HepG2 (cell line): ENCODE results near the gene ASXL1. TPM values are rescaled to one million over a fixed set of nuclear protein-coding genes. Genes with fewer than 3 reads are reported as not detected.

Source experiments
- ATAC-seq: fragments of 200-7000 bp; cut with Tn5 transposase; 3 replicates; pipeline ENCODE4 v1.9.1; 2020; ENCODE audit warnings: mild to moderate bottlenecking, moderate library complexity
- BruUV-seq: library from RNA; stranded (reverse); fragments of 400-500 nt; replicated peaks from 2 replicates; lab custom pipeline; 2021; lab: Mats Ljungman, UMichigan
- CTCF ChIA-PET: fragments of 300-600 bp; formaldehyde crosslinking; extraction: SDS; loops from one replicate; lab custom pipeline; 2021; ENCODE audit warnings: low total read pairs, inconsistent platforms, low intra/inter-chr PET ratio; lab: Yijun Ruan, JAX
- POLR2A ChIA-PET: fragments of 350-600 bp; sonication (Branson Sonifier 250); formaldehyde crosslinking; loops from one replicate; lab custom pipeline; 2020; ENCODE audit warnings: antibody characterized with exemption, inconsistent platforms; lab: Yijun Ruan, JAX
- DNase-seq: peaks from one replicate; pipeline ENCODE4 v3.0.0-alpha.2; 2015; ENCODE audit warnings: low spot score
- FAIRE-seq: peaks from 3 replicates; lab custom pipeline; 2011; peaks lifted over from hg19 to GRCh38; lab: Jason Lieb, UNC
- H2AFZ ChIP-seq: one replicate; pipeline ENCODE4 v1.6.1; 2011; ENCODE audit warnings: low read length, inconsistent platforms
- H3K27ac ChIP-seq: fragments of 300-600 bp; 3 replicates; pipeline ENCODE4 v1.8.0; 2011; ENCODE audit warnings: mixed run types, mild to moderate bottlenecking, mixed read lengths, low read length, inconsistent platforms; ENCODE audit not compliant: insufficient read depth; ENCODE audit errors: extremely low read length
- H3K27me3 ChIP-seq, 2 experiments: fragments of 200-600 bp in 1 of 2; 2 replicates in 1 of 2; 3 replicates in 1 of 2; pipeline versions ENCODE4 v1.6.0 to v1.8.0; 2011; ENCODE audit warnings: low read length in 2 of 2, mild to moderate bottlenecking in 2 of 2, moderate library complexity in 2 of 2, inconsistent platforms in 1 of 2; ENCODE audit not compliant: insufficient read depth in 2 of 2, control insufficient read depth in 1 of 2
- H3K36me3 ChIP-seq, 2 experiments: fragments of 200-600 bp in 1 of 2; replicated peaks in 1 of 2; 2 replicates in 1 of 2; 3 replicates in 1 of 2; pipeline versions ENCODE4 v1.5.1 to v1.8.0; 2011; ENCODE audit warnings: low read length in 2 of 2, inconsistent platforms in 1 of 2; ENCODE audit not compliant: insufficient read depth in 2 of 2, control insufficient read depth in 1 of 2
- H3K4me1 ChIP-seq: 2 replicates; pipeline ENCODE4 v1.5.1; 2012; ENCODE audit warnings: low read length, inconsistent platforms; ENCODE audit not compliant: insufficient read depth
- H3K4me2 ChIP-seq: 2 replicates; pipeline ENCODE4 v1.6.0; 2011; ENCODE audit warnings: low read depth, low read length, inconsistent platforms
- H3K4me3 ChIP-seq, 3 experiments: fragments of 200-600 bp in 1 of 3; sonication (generic), shearing (Covaris generic) in 1 of 3; replicated peaks in 1 of 3; 2 replicates each; pipeline ENCODE4 v1.5.1; 2011 to 2016; ENCODE audit warnings: low read length in 3 of 3, inconsistent platforms in 2 of 3, low read depth in 2 of 3, mild to moderate bottlenecking in 2 of 3, control low read depth in 1 of 3, mixed read lengths in 1 of 3; ENCODE audit not compliant: insufficient read depth in 1 of 3
- H3K79me2 ChIP-seq: one replicate; pipeline ENCODE4 v1.6.1; 2011; ENCODE audit warnings: low read length, inconsistent platforms; ENCODE audit not compliant: insufficient read depth
- H3K9ac ChIP-seq: 2 replicates; pipeline ENCODE4 v1.6.0; 2011; ENCODE audit warnings: mild to moderate bottlenecking, low read depth, low read length, inconsistent platforms; ENCODE audit not compliant: insufficient read depth
- H3K9me3 ChIP-seq: 2 replicates; pipeline ENCODE4 v1.5.1; 2012; ENCODE audit warnings: mild to moderate bottlenecking, low read length
- H4K20me1 ChIP-seq: 2 replicates; pipeline ENCODE4 v1.6.0; 2011; ENCODE audit warnings: inconsistent platforms, mild to moderate bottlenecking, low read length, moderate library complexity; ENCODE audit not compliant: insufficient read depth
- AGO2 ChIP-seq: fragments of 200-400 bp; formaldehyde crosslinking; optimal IDR thresholded peaks from 2 replicates; pipeline ENCODE3; 2017; ENCODE audit warnings: mild to moderate bottlenecking, low read depth, low read length, moderate library complexity
- CAMTA2 ChIP-seq: sonication (generic); formaldehyde crosslinking; IDR thresholded peaks from 2 replicates; pipeline ENCODE4 v1.4.0; 2020; ENCODE audit warnings: mild to moderate bottlenecking, missing genetic modification reagents, borderline replicate concordance
- DMAP1 ChIP-seq: IDR thresholded peaks from 2 replicates; pipeline ENCODE4 v1.6.1; 2016
- KDM3A ChIP-seq: IDR thresholded peaks from 2 replicates; pipeline ENCODE4 v1.6.1; 2018; ENCODE audit warnings: low read depth, missing compliant biosample characterization
- KLF11 ChIP-seq: IDR thresholded peaks from 2 replicates; pipeline ENCODE4 v1.6.1; 2016; ENCODE audit warnings: missing compliant biosample characterization
- MLLT10 ChIP-seq: sonication (generic); formaldehyde crosslinking; IDR thresholded peaks from 2 replicates; pipeline ENCODE4 v1.4.0; 2020; ENCODE audit warnings: missing genetic modification reagents
- NFYB ChIP-seq: sonication (generic); formaldehyde crosslinking; IDR thresholded peaks from 2 replicates; pipeline ENCODE4 v1.4.0; 2020; ENCODE audit warnings: missing genetic modification reagents
- POLR2AphosphoS5 ChIP-seq: IDR thresholded peaks from 2 replicates; pipeline ENCODE4 v1.6.1; 2012; ENCODE audit warnings: low read depth, low read length
- RBM22 ChIP-seq: fragments of 200-400 bp; formaldehyde crosslinking; optimal IDR thresholded peaks from 2 replicates; pipeline ENCODE3; 2017; ENCODE audit warnings: mild to moderate bottlenecking, low read length, moderate library complexity
- TAF15 ChIP-seq: fragments of 200-400 bp; formaldehyde crosslinking; IDR thresholded peaks from one replicate; pipeline ENCODE4 v1.6.1; 2018; ENCODE audit warnings: mild to moderate bottlenecking, low read depth, low read length; ENCODE audit not compliant: poor library complexity, severe bottlenecking
- TCF7 ChIP-seq: sonication (generic); IDR thresholded peaks from 2 replicates; pipeline ENCODE4 v1.6.1; 2016; ENCODE audit warnings: antibody characterized with exemption, low read depth
- THAP11 ChIP-seq: IDR thresholded peaks from 2 replicates; pipeline ENCODE4 v1.6.1; 2016; ENCODE audit warnings: missing biosample characterization, missing genetic modification reagents
- ZC3H4 ChIP-seq: sonication (generic); formaldehyde crosslinking; IDR thresholded peaks from 2 replicates; pipeline ENCODE4 v1.4.0; 2020; ENCODE audit warnings: missing genetic modification reagents, borderline replicate concordance
- ZFYVE20 ChIP-seq: sonication (generic); formaldehyde crosslinking; IDR thresholded peaks from 2 replicates; pipeline ENCODE4 v1.8.0; 2023; ENCODE audit warnings: low read depth, mild to moderate bottlenecking, moderate library complexity, missing genetic modification reagents, borderline replicate concordance
- ZNF383 ChIP-seq: sonication (generic); formaldehyde crosslinking; IDR thresholded peaks from 2 replicates; pipeline ENCODE4 v1.4.0; 2020; ENCODE audit warnings: missing genetic modification reagents, mild to moderate bottlenecking, borderline replicate concordance
- ZNF660 ChIP-seq: sonication (generic); formaldehyde crosslinking; IDR thresholded peaks from 2 replicates; pipeline ENCODE4 v1.5.1; 2020; ENCODE audit warnings: mild to moderate bottlenecking, low read depth, missing genetic modification reagents, borderline replicate concordance
- ZNF674 ChIP-seq: sonication (generic); formaldehyde crosslinking; IDR thresholded peaks from 2 replicates; pipeline ENCODE4 v1.5.0; 2020; ENCODE audit warnings: low read depth, mild to moderate bottlenecking, missing genetic modification reagents
- WGBS: methylation state at CpG from one replicate; pipeline ENCODE4 v1.1.6; 2017; ENCODE audit warnings: low lambda C conversion rate; 5-methylcytosine and 5-hydroxymethylcytosine counted together
- in situ Hi-C: cut with HindIII; loops from 2 replicates; pipeline ENCODE4 v1.10.0; 2017; ENCODE audit warnings: low pct_unique_long_range_greater_than_20kb; ENCODE audit not compliant: extremely low pct_ligation_motif_present
- intact Hi-C: fragments of 100-400 bp; cut with micrococcal nuclease; formaldehyde crosslinking; loops from one replicate; pipeline ENCODE4 v1.10.0; 2022; ENCODE audit not compliant: unreplicated experiment
- polyA plus RNA-seq, 8 experiments: library from polyadenylated mRNA; depleted of rRNA in 3 of 8; stranded (reverse) in 7 of 8; unstranded in 1 of 8; fragments of >200 nt; fragmentation: Illumina TruSeq in 4 of 8; extraction: Trizol in 4 of 8; gene quantifications; 2 replicates each; pipeline versions ENCODE4 v1.2.1 to v1.2.3, GENCODE V29; 2011 to 2016; ENCODE audit warnings: low read depth in 4 of 8, missing spikeins in 1 of 8, mixed read lengths in 1 of 8; ENCODE audit not compliant: insufficient read depth in 1 of 8
- total RNA-seq, 5 experiments: library from RNA; depleted of rRNA; stranded (reverse); fragments of >200 nt; fragmentation: Illumina TruSeq; extraction: Trizol; gene quantifications; 2 replicates each; pipeline ENCODE4 v1.2.3, GENCODE V29; 2016; ENCODE audit warnings: low read depth in 1 of 5
- TF ChIP-seq, protein P1 (sequence below): sonication (generic); formaldehyde crosslinking; IDR thresholded peaks from 2 replicates; pipeline ENCODE4 v1.5.0; 2020; ENCODE audit warnings: mild to moderate bottlenecking, missing genetic modification reagents
- TF ChIP-seq, protein P2 (sequence below): IDR thresholded peaks from 2 replicates; pipeline ENCODE4 v1.6.1; 2018; ENCODE audit warnings: missing genetic modification reagents, mild to moderate bottlenecking, missing compliant biosample characterization
- TF ChIP-seq, protein P3 (sequence below): sonication (generic); formaldehyde crosslinking; IDR thresholded peaks from 2 replicates; pipeline ENCODE4 v1.4.0; 2020; ENCODE audit warnings: missing genetic modification reagents

Gene ASXL1
- total and polyA plus RNA-seq, 2 of the 13 experiments (the other 11 are each of a cell fraction or from before 2014, with no cell fraction given): 62.1 to 74.8 TPM

DNA sequence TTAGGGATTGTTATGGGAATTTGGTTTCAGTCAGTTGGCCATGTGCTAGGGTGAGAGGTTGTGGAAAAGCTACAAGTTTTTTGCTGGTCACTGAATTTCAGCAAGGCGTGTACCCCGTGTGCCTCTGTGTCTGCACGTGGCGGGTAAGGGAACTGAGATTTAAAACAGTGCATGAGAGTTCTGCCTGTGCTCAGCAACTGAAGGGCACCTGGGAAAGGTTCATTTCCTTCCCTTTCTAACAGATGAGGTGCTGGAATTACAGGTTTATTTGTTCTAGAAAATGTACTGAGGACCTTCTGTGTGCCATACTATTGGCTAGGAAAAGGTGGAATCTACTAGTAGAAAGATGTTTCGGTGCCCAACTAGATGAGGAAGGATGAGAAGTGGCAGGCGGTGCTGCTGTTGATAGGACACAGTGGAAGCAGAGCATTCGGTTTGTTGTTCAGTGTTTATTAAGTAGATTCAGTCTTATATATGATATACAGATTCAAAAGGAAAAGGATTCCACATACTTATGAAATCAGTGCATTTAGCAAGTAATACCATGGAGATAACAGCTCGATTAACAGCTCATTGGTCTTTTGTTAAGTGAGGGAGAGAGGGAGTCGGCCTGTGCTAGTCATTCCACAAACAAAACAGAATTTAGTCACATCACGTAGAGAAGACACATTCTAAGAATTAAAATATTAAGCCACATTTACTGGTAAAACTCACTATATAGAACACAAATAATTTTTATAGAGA lies 84.7 kb downstream of the ASXL1 start:
- DNase-seq (no peak), ATAC-seq (no peak), FAIRE-seq (no peak)
- ChIA-PET CTCF (no interaction called here), POLR2A (interaction anchor here (1.4 to 1.7 kb wide), 2 partner anchors 33 to 34 kb away, joined by 3 to 5 read pairs; no protein-coding TSS in a partner anchor)
- no peaks in the 10 kb centered on the region for H3K9me3 ChIP-seq
- no peak overlapping the region for H3K4me2 ChIP-seq
- no peaks in the 10 kb centered on the region for H3K79me2 ChIP-seq
- no peak overlapping the region for H3K9ac ChIP-seq
- no peak overlapping the region for H3K27ac ChIP-seq
- WGBS: 92% methylated on average over 10 of the region's 10 CpGs
- peaks cover 48% of the 10 kb centered on the region for H3K4me1 ChIP-seq
- in situ Hi-C loops: no loop called here
- intact Hi-C loops: no loop called here
- no peak overlapping the region for H2AFZ ChIP-seq
- H3K27me3 ChIP-seq: no peaks in the 10 kb centered on the region
- TSS peak; percentile 1 for BruUV-seq
- no peak overlapping the region for H3K4me3 ChIP-seq
- TF ChIP-seq AGO2 (no peak), CAMTA2 (CRISPR knock-in tag) (no peak), TCF7 (no peak), KLF11 (0 out of 2 replicates have a peak, but pooled peaks have one; percentile 46), ZNF660 (CRISPR knock-in tag) (no peak), ZFYVE20 (CRISPR knock-in tag) (no peak), KDM3A (CRISPR knock-in tag) (no peak), MLLT10 (CRISPR knock-in tag) (no peak), DMAP1 (CRISPR knock-in tag) (no peak), TAF15 (no peak), RBM22 (peak; percentile 96), THAP11 (no peak), ZNF383 (CRISPR knock-in tag) (no peak), ZC3H4 (CRISPR knock-in tag) (no peak), NFYB (CRISPR knock-in tag) (0 out of 2 replicates have a peak, but pooled peaks have one; percentile 13), POLR2AphosphoS5 (peak; percentile 36; the same call in 1 of the 2 replicates), ZNF674 (CRISPR knock-in tag) (no peak)
- TF ChIP-seq, protein P1, sequence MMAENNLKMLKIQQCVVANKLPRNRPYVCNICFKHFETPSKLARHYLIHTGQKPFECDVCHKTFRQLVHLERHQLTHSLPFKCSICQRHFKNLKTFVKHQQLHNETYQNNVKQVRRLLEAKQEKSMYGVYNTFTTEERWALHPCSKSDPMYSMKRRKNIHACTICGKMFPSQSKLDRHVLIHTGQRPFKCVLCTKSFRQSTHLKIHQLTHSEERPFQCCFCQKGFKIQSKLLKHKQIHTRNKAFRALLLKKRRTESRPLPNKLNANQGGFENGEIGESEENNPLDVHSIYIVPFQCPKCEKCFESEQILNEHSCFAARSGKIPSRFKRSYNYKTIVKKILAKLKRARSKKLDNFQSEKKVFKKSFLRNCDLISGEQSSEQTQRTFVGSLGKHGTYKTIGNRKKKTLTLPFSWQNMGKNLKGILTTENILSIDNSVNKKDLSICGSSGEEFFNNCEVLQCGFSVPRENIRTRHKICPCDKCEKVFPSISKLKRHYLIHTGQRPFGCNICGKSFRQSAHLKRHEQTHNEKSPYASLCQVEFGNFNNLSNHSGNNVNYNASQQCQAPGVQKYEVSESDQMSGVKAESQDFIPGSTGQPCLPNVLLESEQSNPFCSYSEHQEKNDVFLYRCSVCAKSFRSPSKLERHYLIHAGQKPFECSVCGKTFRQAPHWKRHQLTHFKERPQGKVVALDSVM (CRISPR knock-in tag): no peak
- TF ChIP-seq, protein P2, sequence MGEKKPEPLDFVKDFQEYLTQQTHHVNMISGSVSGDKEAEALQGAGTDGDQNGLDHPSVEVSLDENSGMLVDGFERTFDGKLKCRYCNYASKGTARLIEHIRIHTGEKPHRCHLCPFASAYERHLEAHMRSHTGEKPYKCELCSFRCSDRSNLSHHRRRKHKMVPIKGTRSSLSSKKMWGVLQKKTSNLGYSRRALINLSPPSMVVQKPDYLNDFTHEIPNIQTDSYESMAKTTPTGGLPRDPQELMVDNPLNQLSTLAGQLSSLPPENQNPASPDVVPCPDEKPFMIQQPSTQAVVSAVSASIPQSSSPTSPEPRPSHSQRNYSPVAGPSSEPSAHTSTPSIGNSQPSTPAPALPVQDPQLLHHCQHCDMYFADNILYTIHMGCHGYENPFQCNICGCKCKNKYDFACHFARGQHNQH (CRISPR knock-in tag): 0 out of 2 replicates have a peak, but pooled peaks have one; percentile 21
- TF ChIP-seq, protein P3, sequence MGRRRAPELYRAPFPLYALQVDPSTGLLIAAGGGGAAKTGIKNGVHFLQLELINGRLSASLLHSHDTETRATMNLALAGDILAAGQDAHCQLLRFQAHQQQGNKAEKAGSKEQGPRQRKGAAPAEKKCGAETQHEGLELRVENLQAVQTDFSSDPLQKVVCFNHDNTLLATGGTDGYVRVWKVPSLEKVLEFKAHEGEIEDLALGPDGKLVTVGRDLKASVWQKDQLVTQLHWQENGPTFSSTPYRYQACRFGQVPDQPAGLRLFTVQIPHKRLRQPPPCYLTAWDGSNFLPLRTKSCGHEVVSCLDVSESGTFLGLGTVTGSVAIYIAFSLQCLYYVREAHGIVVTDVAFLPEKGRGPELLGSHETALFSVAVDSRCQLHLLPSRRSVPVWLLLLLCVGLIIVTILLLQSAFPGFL (CRISPR knock-in tag): no peak
- H4K20me1 ChIP-seq: peaks cover 29% of the 10 kb centered on the region; the same call in 1 of the 2 replicates
- H3K36me3 ChIP-seq: peaks cover 27 to 65% of the 10 kb centered on the region in 2 experiments
